Activated CD8-positive, alpha-beta memory T cell treated with anti-CD3 and anti-CD28 coated beads, Interleukin-2, amount 50 U/mL, for 48 hours (primary cell): ENCODE results near the gene RNF5.
A peak's percentile ranks its signal among the peaks of the same experiment; 100 is the strongest.
"Not testable (repeated sequence)": the region's sequence is repeated elsewhere in the genome, so short reads cannot be mapped to it uniquely, and the experiment has no call there.

ENCODE experiments used
- DNase-seq: peaks from one replicate; pipeline ENCODE4 v3.0.0-alpha.2; 2020

Gene RNF5

DNA sequence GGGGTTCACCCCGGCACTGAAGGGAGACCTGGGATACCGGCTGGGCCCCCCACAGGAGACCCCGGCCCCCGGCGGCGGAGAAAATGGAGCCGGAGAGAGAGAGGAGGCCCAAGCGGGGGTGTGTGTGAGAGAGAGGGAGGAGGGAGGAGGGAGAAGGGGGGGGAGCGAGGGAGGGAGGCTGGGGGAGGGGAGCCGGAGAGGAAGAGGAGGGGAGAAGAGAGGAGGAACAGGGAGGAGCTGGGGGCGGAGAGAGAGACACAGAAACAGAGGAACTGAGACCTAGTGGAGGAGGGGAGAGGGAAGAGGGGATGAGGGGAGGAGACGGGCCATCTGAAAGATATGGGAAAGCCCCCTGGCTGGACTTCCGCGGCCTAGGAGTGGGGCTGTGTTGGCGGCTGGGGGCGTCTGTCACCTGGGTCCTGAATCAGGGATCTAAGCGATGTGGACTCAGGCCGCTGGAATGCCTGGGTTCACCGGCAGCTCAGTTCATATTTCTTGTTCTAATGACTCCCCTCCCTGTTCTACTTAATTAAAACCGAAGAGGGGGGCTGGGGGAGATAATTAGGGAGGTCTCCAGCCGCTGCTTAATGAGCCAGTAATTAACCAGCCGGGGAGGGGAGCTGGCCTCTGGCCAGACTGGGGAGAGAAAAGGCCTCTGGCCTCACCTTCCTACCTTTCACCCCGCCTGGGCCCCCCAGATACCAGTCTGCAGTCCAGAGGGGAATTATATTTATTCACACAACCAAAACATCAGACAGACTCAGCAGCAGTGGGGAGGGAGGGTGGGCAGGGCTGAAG lies 12.0 kb downstream of the RNF5 start, which contains the start of gene PBX2:
Gene PBX2 (minus strand): TSS at position 149 of the 798 bp plus-strand sequence. CDS start 287 bp downstream, outside the sequence.
- peak; percentile 74 for DNase-seq

- no peak for DNase-seq
These were observed 12.9 kb downstream of the RNF5 start for GRCh38 chr6:32190911-32191677.

GRCh38 chr6:32191696-32192607 lies 13.7 kb downstream of the RNF5 start:
- no peak for DNase-seq

DNA sequence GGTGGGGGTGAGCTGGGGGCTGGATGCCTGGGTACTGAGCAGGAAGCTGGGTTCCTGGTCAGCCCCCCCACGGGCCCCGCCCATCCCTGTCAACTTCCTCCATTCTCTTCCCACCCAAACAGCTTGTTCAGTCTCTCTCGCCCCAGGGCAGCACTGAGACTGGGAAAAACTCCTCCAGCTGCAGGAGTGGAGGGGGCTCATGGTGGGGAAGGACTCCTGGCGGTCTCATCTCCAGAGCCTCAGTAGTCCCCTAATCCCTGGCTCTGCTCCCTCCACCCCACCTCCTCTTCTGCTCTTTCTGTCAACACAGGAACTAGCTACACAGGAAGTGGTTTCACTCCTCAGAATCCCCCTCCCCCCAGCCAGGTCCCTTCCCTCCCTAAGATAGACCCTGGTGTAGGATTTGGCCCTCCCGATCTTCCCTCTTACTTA lies 14.4 kb downstream of the RNF5 start, which contains the start of gene GPSM3:
Gene GPSM3 (minus strand): TSS at position 36 of the 432 bp plus-strand sequence. CDS start 130 bp downstream, outside the sequence.
- DNase-seq = peak; percentile 67

GRCh38 chr6:32193096-32193495 lies 14.9 kb downstream of the RNF5 start:
- DNase-seq = not testable (repeated sequence)

DNA sequence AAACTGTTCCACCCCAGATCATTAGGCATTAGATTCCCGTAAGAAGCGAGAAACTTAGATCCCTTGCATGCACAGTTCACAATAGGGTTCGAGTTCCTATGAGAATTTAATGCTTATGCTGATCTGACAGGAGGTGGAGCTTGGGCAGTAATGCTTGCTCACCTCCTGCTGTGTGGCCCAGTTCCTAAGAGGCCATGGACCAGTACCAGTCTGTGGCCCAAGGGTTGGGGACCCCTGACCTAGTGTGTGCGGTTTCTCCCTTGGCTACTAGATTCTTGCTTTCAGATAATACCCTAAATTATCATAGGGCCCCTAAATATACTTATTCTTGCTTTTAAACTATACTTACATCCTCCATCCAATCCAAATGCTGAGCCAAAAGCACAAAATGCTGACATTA lies 16.2 kb downstream of the RNF5 start:
- DNase-seq = no peak

DNA sequence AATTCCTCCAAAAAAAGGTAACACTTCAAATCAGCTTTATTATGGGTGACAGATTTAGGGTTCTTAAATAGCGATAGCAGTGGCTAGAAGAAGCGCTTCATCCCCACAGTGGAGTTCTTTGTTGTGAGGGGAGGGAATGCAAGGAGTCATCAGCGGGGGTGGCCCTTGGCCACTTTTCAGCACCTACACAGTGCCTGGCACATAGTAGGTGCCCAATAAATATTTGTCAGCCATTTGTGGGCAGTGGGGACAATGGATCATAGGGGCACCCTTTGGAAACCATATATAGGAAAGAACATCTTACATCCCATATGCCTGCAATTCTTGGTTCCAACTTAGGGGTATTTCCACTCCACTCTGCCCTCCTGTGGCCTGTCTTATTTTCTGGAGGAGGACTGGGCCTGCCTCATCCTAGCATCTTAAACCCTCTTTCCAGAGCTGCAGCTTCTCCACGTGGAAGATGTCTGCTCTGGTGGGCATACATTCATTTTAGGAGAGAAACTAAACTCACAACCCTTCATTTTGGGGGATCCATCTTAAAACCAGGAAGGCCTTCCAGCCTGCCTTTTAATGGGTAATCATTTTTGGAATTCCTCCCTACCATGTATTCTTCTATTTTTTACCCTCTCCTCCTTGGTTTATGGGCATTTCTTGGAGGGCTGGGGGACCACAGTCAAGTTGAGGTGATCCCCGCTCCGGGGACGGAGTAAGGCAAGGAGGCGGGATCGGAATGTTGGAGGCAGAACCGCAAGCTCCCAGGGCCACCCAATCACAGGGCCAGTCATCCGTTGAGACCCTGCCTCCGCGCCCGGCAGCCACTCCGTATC lies 16.8 kb downstream of the RNF5 start:
- no peak for DNase-seq

DNA sequence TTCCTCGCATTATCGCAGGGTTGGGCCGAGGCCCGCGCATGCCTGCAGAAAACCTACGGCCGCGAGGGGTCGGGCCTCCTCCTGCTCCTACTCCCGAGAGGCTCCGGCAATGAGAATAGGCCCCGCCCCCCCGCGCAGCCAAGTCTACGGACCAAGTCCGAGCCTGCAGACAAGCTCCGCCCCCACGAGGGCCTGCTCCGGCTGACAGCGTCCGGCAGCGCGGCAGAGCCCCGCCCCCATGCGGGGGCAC lies 17.4 kb downstream of the RNF5 start:
- peak; percentile 100 for DNase-seq

DNA sequence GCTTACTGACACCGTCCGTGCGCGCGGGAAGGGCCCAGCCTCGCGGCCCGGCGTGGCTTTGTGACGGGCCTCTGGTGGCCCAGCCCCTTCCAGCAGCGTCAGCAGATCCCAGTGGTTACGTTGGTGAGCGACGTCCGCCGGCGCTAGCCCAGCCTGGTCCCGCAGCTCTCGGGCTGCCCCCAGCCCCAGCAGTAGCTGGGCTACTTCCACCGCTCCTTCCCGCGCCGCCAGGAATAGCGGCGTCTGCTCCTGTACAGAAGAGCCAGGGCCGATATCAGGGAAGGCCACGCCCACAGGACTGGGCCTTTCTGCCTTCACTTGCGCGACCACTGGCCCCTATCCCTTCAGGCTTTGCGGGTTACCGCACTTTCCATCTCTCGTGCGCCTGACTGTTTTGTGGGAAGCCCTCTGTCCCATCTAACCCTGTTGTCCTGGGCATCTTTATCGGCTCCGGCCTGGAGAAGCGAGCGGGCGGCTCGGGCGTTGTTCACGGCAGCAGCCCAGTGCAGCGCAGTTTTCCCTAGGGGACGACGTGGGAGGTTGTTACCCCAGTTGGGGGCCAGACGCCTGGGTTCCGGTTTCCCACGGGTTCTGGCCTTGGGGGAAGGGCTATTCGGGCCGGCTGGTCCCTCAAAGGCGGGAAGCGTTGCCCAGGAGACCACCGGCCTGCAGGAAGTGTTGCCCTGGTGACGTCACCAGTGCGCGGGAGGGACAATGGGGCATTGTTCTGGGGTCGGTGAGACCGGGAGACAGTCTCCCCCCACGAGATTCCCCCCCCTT lies 17.9 kb downstream of the RNF5 start:
- peak; percentile 89 for DNase-seq

- DNase-seq = no peak
These were observed 18.7 kb downstream of the RNF5 start for GRCh38 chr6:32196682-32197616.

GRCh38 chr6:32198345-32198696 lies 20.1 kb downstream of the RNF5 start:
- DNase-seq = no peak

GRCh38 chr6:32198866-32199265 lies 20.7 kb downstream of the RNF5 start:
- no peak for DNase-seq

DNA sequence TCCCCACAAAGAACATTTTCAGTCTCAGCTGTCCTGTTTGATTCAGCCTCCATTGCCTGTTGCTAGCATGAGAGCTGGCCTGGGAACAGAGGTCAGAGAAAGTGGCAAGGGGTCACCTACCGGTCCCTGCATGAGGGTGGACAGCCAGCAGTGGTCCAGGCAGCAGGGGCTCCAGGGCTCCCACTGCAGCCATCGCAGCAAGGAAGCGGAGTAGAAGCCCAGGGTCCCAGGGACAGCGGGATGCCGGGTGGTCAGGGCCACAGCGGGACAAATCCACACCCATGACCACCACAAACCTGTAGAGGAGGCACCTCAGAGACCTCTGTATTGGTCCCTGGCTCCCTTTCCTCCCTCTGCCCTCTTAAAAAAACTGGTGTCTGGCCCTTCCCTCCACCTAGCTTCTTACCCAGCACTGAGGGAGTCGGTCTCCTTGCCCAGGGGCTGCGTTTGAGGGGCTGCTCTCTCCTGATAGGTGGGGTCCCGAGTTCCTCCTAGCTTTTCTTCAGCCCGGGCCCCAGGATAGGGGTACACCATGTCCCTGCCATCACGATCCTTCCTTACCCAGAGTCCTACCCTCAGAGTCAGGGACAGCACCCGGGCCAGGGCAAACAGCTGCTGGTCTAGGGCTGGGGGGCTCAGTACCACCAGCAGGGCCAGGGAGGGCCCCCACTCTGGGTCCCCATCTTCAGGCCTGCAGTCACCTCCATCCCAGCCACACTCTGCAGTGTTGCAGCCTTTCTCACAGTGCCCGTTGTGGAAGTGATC lies 22.7 kb downstream of the RNF5 start:
- no peak for DNase-seq

GRCh38 chr6:32202186-32202585 lies 24.0 kb downstream of the RNF5 start:
- no peak for DNase-seq

- DNase-seq = no peak
These were observed 25.4 kb downstream of the RNF5 start for GRCh38 chr6:32203426-32204267.

DNA sequence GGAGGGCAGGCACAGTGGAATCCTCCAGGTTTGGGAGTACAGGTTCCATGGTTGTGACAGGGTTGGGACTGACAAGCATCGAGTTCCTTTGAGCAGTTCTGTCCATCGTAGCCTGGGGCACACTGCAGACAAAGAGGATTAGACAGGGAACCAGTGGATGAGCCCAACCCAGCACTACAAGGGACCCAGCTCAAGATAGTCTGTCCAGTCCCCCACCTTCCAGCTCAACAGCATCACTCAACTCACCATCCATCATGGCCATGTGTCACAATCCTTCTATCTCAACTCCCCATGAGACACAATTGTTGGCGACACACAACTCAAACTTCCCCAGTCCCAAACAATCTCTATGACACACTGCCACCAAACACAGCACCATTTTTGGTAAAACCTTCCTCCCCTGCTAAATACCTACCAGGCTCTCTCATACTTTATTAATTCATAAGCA lies 26.1 kb downstream of the RNF5 start:
- DNase-seq = no peak

- no peak for DNase-seq
These were observed 30.8 kb downstream of the RNF5 start for GRCh38 chr6:32208996-32209395.

DNA sequence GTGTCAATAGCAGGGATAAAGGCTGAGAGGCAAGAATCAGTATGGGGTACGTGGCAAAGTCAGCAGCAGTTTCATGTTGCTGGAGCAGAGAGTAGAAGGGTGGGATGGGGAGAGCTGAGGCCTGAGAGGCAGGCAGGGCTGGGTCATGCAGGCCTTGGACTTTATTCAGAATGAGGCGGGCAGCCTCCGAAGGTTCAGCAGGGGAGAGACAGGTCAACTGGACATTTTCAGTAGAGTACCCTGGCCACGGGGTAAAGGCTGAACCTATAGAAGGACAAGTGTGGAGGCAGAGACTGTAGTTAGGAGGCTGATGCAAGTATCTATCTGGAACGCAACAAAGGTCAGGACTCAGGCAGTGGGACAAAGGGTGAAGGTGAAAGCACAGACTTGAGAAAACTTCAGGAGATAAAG lies 32.0 kb downstream of the RNF5 start:
- DNase-seq = no peak
